Neural cell (in vitro differentiated cells): ENCODE measurements around the gene MARK2.

ENCODE experiments used
- EZH2 ChIP-seq: fragments of 200-600, 300-800 bp; shearing (Covaris generic), sonication (generic); IDR thresholded peaks from 2 replicates; pipeline ENCODE4 v1.6.1; 2014; ENCODE audit warnings: antibody characterized with exemption, low read length, borderline replicate concordance, mild to moderate bottlenecking; ENCODE audit not compliant: insufficient read depth, poor library complexity, severe bottlenecking
- POLR2AphosphoS5 ChIP-seq: IDR thresholded peaks from 2 replicates; pipeline ENCODE4 v1.6.1; 2012
- RAD21 ChIP-seq: fragments of 450-650 bp; conservative IDR thresholded peaks from 2 replicates; pipeline ENCODE4 v1.6.1; 2014; ENCODE audit warnings: antibody characterized with exemption, mild to moderate bottlenecking, moderate library complexity
- SMC3 ChIP-seq: fragments of 450-650 bp; conservative IDR thresholded peaks from 2 replicates; pipeline ENCODE4 v1.6.1; 2014; ENCODE audit warnings: antibody characterized with exemption, mild to moderate bottlenecking, moderate library complexity; ENCODE audit not compliant: poor library complexity
- TF ChIP-seq, protein P1 (sequence below): fragments of 450-650 bp; IDR thresholded peaks from 2 replicates; pipeline ENCODE4 v1.5.1; 2014; ENCODE audit warnings: antibody characterized with exemption, mild to moderate bottlenecking, moderate library complexity; ENCODE audit not compliant: poor library complexity, severe bottlenecking

DNA sequence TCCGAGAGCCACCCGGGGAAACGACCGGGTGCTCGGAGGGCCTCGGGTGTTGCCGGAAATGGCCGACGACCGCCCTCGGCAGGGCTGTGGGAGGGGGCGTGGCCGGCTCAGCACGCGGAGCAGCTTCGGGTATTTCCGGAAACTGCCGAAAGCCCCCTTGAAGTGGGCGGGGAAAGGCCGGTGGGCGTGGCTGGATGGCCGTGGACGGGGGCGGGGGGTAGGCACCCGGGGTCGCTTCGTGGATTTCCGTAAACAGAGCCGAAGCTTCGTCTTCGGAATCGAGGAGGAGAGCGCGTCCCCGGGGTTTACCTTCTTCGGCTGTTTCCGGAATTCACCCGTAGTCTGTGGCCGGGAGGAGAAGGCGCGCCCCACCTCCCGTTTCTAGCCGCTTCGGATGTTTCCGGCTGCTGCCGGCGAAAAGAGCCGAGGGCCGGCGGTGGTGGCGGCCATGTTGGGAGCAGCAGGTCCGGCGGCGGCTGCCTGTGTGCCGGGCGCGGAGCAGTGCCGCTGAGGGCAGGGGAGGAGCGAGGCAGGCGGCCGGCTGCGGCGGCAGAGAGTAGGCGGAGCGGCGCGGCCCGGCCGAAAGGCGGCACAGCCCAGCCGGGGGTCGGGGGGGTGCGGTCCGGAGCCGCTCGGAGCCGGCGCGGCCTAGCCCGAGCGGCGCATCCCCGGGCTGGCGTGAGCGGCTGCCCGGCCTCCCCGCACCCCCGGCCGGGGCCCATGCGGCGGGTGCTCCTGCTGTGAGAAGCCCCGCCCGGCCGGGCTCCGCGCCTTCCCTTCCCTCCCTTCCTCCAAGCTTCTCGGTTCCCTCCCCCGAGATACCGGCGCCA, at the start of gene MARK2:
- TF ChIP-seq, protein P1, sequence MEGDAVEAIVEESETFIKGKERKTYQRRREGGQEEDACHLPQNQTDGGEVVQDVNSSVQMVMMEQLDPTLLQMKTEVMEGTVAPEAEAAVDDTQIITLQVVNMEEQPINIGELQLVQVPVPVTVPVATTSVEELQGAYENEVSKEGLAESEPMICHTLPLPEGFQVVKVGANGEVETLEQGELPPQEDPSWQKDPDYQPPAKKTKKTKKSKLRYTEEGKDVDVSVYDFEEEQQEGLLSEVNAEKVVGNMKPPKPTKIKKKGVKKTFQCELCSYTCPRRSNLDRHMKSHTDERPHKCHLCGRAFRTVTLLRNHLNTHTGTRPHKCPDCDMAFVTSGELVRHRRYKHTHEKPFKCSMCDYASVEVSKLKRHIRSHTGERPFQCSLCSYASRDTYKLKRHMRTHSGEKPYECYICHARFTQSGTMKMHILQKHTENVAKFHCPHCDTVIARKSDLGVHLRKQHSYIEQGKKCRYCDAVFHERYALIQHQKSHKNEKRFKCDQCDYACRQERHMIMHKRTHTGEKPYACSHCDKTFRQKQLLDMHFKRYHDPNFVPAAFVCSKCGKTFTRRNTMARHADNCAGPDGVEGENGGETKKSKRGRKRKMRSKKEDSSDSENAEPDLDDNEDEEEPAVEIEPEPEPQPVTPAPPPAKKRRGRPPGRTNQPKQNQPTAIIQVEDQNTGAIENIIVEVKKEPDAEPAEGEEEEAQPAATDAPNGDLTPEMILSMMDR = no peak
- TF ChIP-seq SMC3 = no peak
- TF ChIP-seq RAD21 = no peak
- peak; percentile 93 for TF ChIP-seq POLR2AphosphoS5
- no peak for TF ChIP-seq EZH2
